ENCODE data around the gene GARRE1.

Gene GARRE1

GRCh38 chr19:34255546-34255945 is 1.2 kb downstream of the GARRE1 start:
- DNase-seq (ENCODE audit: low read depth) = no peak
- TF ChIP-seq, protein P1, sequence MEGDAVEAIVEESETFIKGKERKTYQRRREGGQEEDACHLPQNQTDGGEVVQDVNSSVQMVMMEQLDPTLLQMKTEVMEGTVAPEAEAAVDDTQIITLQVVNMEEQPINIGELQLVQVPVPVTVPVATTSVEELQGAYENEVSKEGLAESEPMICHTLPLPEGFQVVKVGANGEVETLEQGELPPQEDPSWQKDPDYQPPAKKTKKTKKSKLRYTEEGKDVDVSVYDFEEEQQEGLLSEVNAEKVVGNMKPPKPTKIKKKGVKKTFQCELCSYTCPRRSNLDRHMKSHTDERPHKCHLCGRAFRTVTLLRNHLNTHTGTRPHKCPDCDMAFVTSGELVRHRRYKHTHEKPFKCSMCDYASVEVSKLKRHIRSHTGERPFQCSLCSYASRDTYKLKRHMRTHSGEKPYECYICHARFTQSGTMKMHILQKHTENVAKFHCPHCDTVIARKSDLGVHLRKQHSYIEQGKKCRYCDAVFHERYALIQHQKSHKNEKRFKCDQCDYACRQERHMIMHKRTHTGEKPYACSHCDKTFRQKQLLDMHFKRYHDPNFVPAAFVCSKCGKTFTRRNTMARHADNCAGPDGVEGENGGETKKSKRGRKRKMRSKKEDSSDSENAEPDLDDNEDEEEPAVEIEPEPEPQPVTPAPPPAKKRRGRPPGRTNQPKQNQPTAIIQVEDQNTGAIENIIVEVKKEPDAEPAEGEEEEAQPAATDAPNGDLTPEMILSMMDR (IDR thresholded peaks at IDR 0.05; ENCODE audit: low read depth, low read length, missing control alignments) = no peak
- peak overlapping the region; percentile 91; the same call in 1 of the 2 replicates for H3K4me3 ChIP-seq (ENCODE audit: low read depth, low read length)

DNA sequence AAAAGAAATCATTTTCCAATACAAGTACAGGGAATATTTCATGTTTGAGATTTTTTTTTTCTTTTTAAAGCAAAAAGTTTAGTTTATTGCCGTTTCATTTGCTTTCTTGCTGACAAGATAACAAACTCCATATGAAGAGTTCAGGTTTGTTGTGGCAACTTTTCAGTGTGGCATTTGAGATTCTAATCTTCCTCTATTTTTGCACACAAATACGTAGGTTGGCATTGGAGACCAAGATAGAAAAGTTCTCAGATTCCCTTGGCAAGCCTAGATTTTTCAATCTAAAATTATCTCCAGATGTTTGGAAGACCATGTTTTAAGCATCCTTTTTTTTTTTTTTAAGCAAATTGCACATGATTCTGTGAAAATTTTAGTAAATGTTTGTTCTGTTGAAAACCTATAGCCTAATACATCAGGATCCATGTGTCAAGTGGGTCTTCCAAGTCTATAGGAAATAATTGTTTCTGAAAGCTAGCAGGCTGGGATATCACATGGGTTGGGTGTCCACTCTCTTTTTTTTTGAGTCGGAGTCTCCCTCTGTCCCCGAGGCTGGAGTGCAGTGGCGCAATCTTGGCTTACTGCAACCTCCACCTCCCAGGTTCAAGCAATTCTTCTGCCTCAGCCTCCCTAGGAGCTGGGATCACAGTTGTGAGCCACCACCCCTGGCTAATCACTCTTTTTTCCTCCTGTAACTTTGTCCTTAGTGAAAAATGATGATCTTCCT is 2.6 kb downstream of the GARRE1 start:
- DNase-seq (ENCODE audit: low read depth) = no peak
- no peak overlapping the region for H3K4me3 ChIP-seq (ENCODE audit: low read depth, low read length)
- TF ChIP-seq, protein P1 (IDR thresholded peaks at IDR 0.05; ENCODE audit: low read depth, low read length, missing control alignments) = no peak

- no peak overlapping the region for H3K4me3 ChIP-seq (ENCODE audit: low read depth, low read length)
- DNase-seq (ENCODE audit: low read depth) = no peak
- TF ChIP-seq, protein P1 (IDR thresholded peaks at IDR 0.05; ENCODE audit: low read depth, low read length, missing control alignments) = no peak
Observed at GRCh38 chr19:34257559-34257924, 3.2 kb downstream of the GARRE1 start.

GRCh38 chr19:34259367-34260095 is 5.2 kb downstream of the GARRE1 start:
- TF ChIP-seq, protein P1 (IDR thresholded peaks at IDR 0.05; ENCODE audit: low read depth, low read length, missing control alignments) = no peak
- no peak overlapping the region for H3K4me3 ChIP-seq (ENCODE audit: low read depth, low read length)
- no peak for DNase-seq (ENCODE audit: low read depth)

DNA sequence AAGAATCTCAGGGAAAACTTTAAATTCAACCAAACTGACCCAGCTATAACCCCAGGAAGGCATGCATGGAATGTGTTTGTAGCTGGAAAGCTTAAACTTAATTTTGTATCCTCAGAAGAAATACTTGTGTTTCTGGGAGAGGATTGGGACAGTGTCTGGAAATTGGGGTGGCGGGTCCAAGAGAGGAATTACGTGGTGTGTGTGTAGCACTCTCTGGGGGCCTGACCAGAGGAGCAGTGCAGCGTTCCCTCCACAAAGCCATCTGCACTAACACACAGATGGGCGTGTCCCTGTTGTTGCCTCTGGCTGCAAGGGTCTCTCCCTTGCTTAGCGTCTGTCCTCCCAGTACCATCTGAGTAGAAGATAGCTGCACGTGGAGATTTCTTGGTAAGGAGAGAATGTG is 6.4 kb downstream of the GARRE1 start:
- no peak overlapping the region for H3K4me3 ChIP-seq (ENCODE audit: low read depth, low read length)
- no peak for DNase-seq (ENCODE audit: low read depth)
- TF ChIP-seq, protein P1 (IDR thresholded peaks at IDR 0.05; ENCODE audit: low read depth, low read length, missing control alignments) = no peak

GRCh38 chr19:34261334-34262109 is 7.2 kb downstream of the GARRE1 start:
- no peak overlapping the region for H3K4me3 ChIP-seq (ENCODE audit: low read depth, low read length)
- DNase-seq (ENCODE audit: low read depth) = no peak
- TF ChIP-seq, protein P1 (IDR thresholded peaks at IDR 0.05; ENCODE audit: low read depth, low read length, missing control alignments) = no peak
